ENCODE results near the gene NAA10. TPM values are rescaled to one million over a fixed set of nuclear protein-coding genes. Genes with fewer than 3 reads are reported as not detected.

Gene NAA10
- total RNA-seq, 1 experiment from 2014 or later, result 107 TPM

DNA sequence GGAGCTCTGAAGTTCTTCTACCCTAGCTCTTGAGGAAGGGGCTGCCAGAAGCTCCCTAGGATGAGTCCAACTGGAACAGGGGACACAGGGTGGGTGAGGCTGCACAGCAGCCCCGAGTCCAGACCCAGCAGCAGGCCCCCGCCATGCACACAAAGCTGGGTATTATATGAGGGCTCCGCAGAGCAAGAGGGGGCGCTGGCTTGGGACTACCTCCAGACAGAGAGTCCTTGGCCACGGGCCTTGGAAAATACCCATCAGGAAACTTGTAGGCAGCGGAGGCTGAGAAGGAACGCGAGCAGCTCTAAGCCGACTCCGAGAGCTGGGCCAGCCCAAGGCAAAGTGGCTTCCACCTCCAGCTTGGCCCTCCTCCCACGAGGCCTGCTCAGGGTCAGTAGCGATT lies 28.7 kb upstream of the NAA10 start:
- CTCF ChIA-PET, result interaction anchor here (0.6 to 1.2 kb wide), 2 partner anchors 15 to 384 kb away, joined by 3 to 4 read pairs; no protein-coding TSS in a partner anchor
- Mint-ChIP-seq H3K27me3 (ENCODE audit: low read depth) (no peaks in the 10 kb centered on the region), H3K36me3 (peaks cover 16% of the 10 kb centered on the region), H3K4me1 (peaks cover 21% of the 10 kb centered on the region), H3K9me3 (no peaks in the 10 kb centered on the region), H3K4me3 (no peak overlapping the region), H3K27ac (no peak overlapping the region)
- DNase-seq (ENCODE audit: low spot score) (no peak), ATAC-seq (no peak)
- POLR2A ChIA-PET, result interaction anchor here (0.5 kb wide), 1 partner anchor 87 kb away, joined by 3 read pairs; no protein-coding TSS in a partner anchor
- TF ChIP-seq ZNF671 (CRISPR knock-in tag; IDR thresholded peaks at IDR 0.05), result no peak
- TF ChIP-seq, protein P1, sequence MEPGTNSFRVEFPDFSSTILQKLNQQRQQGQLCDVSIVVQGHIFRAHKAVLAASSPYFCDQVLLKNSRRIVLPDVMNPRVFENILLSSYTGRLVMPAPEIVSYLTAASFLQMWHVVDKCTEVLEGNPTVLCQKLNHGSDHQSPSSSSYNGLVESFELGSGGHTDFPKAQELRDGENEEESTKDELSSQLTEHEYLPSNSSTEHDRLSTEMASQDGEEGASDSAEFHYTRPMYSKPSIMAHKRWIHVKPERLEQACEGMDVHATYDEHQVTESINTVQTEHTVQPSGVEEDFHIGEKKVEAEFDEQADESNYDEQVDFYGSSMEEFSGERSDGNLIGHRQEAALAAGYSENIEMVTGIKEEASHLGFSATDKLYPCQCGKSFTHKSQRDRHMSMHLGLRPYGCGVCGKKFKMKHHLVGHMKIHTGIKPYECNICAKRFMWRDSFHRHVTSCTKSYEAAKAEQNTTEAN (CRISPR knock-in tag; IDR thresholded peaks at IDR 0.05), result no peak
- TF ChIP-seq ZNF121 (CRISPR knock-in tag; IDR thresholded peaks at IDR 0.05), result no peak
- TF ChIP-seq ZNF138 (CRISPR knock-in tag; conservative IDR thresholded peaks at IDR 0.05), result no peak
- TF ChIP-seq, protein P2, sequence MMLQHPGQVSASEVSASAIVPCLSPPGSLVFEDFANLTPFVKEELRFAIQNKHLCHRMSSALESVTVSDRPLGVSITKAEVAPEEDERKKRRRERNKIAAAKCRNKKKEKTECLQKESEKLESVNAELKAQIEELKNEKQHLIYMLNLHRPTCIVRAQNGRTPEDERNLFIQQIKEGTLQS (CRISPR knock-in tag; conservative IDR thresholded peaks at IDR 0.05), result no peak
- TF ChIP-seq, protein P3, sequence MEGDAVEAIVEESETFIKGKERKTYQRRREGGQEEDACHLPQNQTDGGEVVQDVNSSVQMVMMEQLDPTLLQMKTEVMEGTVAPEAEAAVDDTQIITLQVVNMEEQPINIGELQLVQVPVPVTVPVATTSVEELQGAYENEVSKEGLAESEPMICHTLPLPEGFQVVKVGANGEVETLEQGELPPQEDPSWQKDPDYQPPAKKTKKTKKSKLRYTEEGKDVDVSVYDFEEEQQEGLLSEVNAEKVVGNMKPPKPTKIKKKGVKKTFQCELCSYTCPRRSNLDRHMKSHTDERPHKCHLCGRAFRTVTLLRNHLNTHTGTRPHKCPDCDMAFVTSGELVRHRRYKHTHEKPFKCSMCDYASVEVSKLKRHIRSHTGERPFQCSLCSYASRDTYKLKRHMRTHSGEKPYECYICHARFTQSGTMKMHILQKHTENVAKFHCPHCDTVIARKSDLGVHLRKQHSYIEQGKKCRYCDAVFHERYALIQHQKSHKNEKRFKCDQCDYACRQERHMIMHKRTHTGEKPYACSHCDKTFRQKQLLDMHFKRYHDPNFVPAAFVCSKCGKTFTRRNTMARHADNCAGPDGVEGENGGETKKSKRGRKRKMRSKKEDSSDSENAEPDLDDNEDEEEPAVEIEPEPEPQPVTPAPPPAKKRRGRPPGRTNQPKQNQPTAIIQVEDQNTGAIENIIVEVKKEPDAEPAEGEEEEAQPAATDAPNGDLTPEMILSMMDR (IDR thresholded peaks at IDR 0.05), result no peak
- TF ChIP-seq KAT7 (CRISPR knock-in tag; IDR thresholded peaks at IDR 0.05; ENCODE audit: borderline replicate concordance), result no peak

- H3K27me3 Mint-ChIP-seq (ENCODE audit: low read depth), result no peaks in the 10 kb centered on the region
- ATAC-seq, result no peak
- peaks cover 5% of the 10 kb centered on the region; the same call in 1 of the 2 replicates for H3K4me1 Mint-ChIP-seq
- DNase-seq (ENCODE audit: low spot score), result no peak
- peaks cover 24% of the 10 kb centered on the region for H3K36me3 Mint-ChIP-seq
- CTCF ChIA-PET, result interaction anchor here (1.4 kb wide), 1 partner anchor 36 kb away, joined by 3 read pairs; no protein-coding TSS in a partner anchor
- TF ChIP-seq, protein P4, sequence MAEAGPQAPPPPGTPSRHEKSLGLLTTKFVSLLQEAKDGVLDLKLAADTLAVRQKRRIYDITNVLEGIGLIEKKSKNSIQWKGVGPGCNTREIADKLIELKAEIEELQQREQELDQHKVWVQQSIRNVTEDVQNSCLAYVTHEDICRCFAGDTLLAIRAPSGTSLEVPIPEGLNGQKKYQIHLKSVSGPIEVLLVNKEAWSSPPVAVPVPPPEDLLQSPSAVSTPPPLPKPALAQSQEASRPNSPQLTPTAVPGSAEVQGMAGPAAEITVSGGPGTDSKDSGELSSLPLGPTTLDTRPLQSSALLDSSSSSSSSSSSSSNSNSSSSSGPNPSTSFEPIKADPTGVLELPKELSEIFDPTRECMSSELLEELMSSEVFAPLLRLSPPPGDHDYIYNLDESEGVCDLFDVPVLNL (CRISPR knock-in tag; IDR thresholded peaks at IDR 0.05; ENCODE audit: borderline replicate concordance, low read depth), result no peak
- no peak for TF ChIP-seq TEAD4 (CRISPR knock-in tag; IDR thresholded peaks at IDR 0.05)
- TF ChIP-seq NR3C1 (CRISPR knock-in tag; conservative IDR thresholded peaks at IDR 0.05; ENCODE audit: low read depth), result no peak
- TF ChIP-seq CBFB (CRISPR knock-in tag; IDR thresholded peaks at IDR 0.05; ENCODE audit: low read depth), result no peak
- TF ChIP-seq, protein P5, sequence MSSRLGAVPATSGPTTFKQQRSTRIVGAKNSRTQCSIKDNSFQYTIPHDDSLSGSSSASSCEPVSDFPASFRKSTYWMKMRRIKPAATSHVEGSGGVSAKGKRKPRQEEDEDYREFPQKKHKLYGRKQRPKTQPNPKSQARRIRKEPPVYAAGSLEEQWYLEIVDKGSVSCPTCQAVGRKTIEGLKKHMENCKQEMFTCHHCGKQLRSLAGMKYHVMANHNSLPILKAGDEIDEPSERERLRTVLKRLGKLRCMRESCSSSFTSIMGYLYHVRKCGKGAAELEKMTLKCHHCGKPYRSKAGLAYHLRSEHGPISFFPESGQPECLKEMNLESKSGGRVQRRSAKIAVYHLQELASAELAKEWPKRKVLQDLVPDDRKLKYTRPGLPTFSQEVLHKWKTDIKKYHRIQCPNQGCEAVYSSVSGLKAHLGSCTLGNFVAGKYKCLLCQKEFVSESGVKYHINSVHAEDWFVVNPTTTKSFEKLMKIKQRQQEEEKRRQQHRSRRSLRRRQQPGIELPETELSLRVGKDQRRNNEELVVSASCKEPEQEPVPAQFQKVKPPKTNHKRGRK (CRISPR knock-in tag; IDR thresholded peaks at IDR 0.05; ENCODE audit: borderline replicate concordance), result no peak
- no peak for TF ChIP-seq ZNF263 (CRISPR knock-in tag; IDR thresholded peaks at IDR 0.05; ENCODE audit: low read depth)
- TF ChIP-seq PRRX2 (CRISPR knock-in tag; IDR thresholded peaks at IDR 0.05), result no peak
- TF ChIP-seq JUN (CRISPR knock-in tag; IDR thresholded peaks at IDR 0.05), result no peak
- no peak for TF ChIP-seq FOXK1 (CRISPR knock-in tag; IDR thresholded peaks at IDR 0.05)
- TF ChIP-seq NR2C2 (CRISPR knock-in tag; IDR thresholded peaks at IDR 0.05), result no peak
- TF ChIP-seq, protein P6, sequence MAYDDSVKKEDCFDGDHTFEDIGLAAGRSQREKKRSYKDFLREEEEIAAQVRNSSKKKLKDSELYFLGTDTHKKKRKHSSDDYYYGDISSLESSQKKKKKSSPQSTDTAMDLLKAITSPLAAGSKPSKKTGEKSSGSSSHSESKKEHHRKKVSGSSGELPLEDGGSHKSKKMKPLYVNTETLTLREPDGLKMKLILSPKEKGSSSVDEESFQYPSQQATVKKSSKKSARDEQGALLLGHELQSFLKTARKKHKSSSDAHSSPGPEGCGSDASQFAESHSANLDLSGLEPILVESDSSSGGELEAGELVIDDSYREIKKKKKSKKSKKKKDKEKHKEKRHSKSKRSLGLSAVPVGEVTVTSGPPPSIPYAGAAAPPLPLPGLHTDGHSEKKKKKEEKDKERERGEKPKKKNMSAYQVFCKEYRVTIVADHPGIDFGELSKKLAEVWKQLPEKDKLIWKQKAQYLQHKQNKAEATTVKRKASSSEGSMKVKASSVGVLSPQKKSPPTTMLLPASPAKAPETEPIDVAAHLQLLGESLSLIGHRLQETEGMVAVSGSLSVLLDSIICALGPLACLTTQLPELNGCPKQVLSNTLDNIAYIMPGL (CRISPR knock-in tag; IDR thresholded peaks at IDR 0.05), result no peak
- TF ChIP-seq ATF1 (CRISPR knock-in tag; IDR thresholded peaks at IDR 0.05), result no peak
- no peak for TF ChIP-seq TEAD1 (CRISPR knock-in tag; IDR thresholded peaks at IDR 0.05)
- no peak for TF ChIP-seq JAZF1 (CRISPR knock-in tag; IDR thresholded peaks at IDR 0.05)
- TF ChIP-seq RORB (CRISPR knock-in tag; IDR thresholded peaks at IDR 0.05), result no peak
- H3K4me3 Mint-ChIP-seq, result no peak overlapping the region
- no peaks in the 10 kb centered on the region for H3K9me3 Mint-ChIP-seq
- POLR2A ChIA-PET, result no interaction called here
- H3K27ac Mint-ChIP-seq, result no peak overlapping the region
Measured at GRCh38 chrX:153961292-153961691, 26.5 kb upstream of the NAA10 start.
